Smooth muscle cell (in vitro differentiated cells): ENCODE results near the gene PPP1R16B. TPM values are rescaled to one million over a fixed set of nuclear protein-coding genes. Genes with fewer than 3 reads are reported as not detected.

Experiments
- DNase-seq: peaks from one replicate; lab custom pipeline; 2025; ENCODE audit not compliant: unreplicated experiment; lab: John Stamatoyannopoulos, UW
- H2AFZ ChIP-seq: fragments of 200-600 bp; sonication (generic); 2 replicates; pipeline ENCODE4 v1.6.0; 2016; ENCODE audit warnings: antibody characterized with exemption, low read depth, mild to moderate bottlenecking
- H3F3A ChIP-seq: fragments of 200-600 bp; sonication (generic); 2 replicates; pipeline ENCODE4 v1.6.0; 2017; ENCODE audit warnings: antibody characterized with exemption, low read depth
- H3K27ac ChIP-seq: fragments of 200-600 bp; sonication (generic); 2 replicates; pipeline ENCODE4 v1.5.1; 2016; ENCODE audit warnings: low read depth, mild to moderate bottlenecking
- H3K27me3 ChIP-seq: fragments of 200-600 bp; sonication (generic); 2 replicates; pipeline ENCODE4 v1.6.1; 2016; ENCODE audit warnings: low read depth, mild to moderate bottlenecking
- H3K36me3 ChIP-seq: fragments of 200-600 bp; sonication (generic); 2 replicates; pipeline ENCODE4 v1.5.1; 2016; ENCODE audit warnings: low read depth
- H3K4me1 ChIP-seq: fragments of 200-600 bp; sonication (generic); 2 replicates; pipeline ENCODE4 v1.5.1; 2016; ENCODE audit warnings: low read depth
- H3K4me2 ChIP-seq: fragments of 200-600 bp; sonication (generic); 2 replicates; pipeline ENCODE4 v1.6.0; 2016; ENCODE audit warnings: mild to moderate bottlenecking
- H3K4me3 ChIP-seq: fragments of 200-600 bp; sonication (generic); 2 replicates; pipeline ENCODE4 v1.5.1; 2016; ENCODE audit warnings: mild to moderate bottlenecking
- H3K79me2 ChIP-seq: fragments of 200-600 bp; sonication (generic); 2 replicates; pipeline ENCODE4 v1.6.0; 2016; ENCODE audit warnings: low read depth, mild to moderate bottlenecking
- H3K9ac ChIP-seq: fragments of 200-600 bp; sonication (generic); 2 replicates; pipeline ENCODE4 v1.6.0; 2016; ENCODE audit warnings: low read depth
- H3K9me3 ChIP-seq: fragments of 200-600 bp; sonication (generic); replicated peaks from 2 replicates; pipeline ENCODE4 v1.5.1; 2016; ENCODE audit warnings: low read depth
- H4K20me1 ChIP-seq: fragments of 200-600 bp; sonication (generic); 2 replicates; pipeline ENCODE4 v1.6.0; 2016; ENCODE audit warnings: low read depth
- CTCF ChIP-seq: fragments of 200-600 bp; sonication (generic); IDR thresholded peaks from 2 replicates; pipeline ENCODE4 v1.5.1; 2017; ENCODE audit warnings: borderline replicate concordance, mild to moderate bottlenecking, antibody characterized with exemption; ENCODE audit not compliant: insufficient read depth, poor library complexity, severe bottlenecking
- WGBS: methylation state at CpG from one replicate; pipeline ENCODE4 v1.1.7; 2016; ENCODE audit warnings: low lambda C conversion rate; 5-methylcytosine and 5-hydroxymethylcytosine counted together
- polyA plus RNA-seq: library from polyadenylated mRNA; unstranded; fragments of >200 nt; fragmentation: Nextera tagmentation; extraction: Ambion mirVana; gene quantifications from 2 replicates; pipeline ENCODE4 v1.2.1, GENCODE V29; 2016
- total RNA-seq: library from RNA; depleted of rRNA; stranded (reverse); fragments of >200 nt; gene quantifications from 2 replicates; pipeline ENCODE4 v1.2.3, GENCODE V29; 2014

The PPP1R16B gene
- total and polyA plus RNA-seq, 2 experiments from 2014 or later, result not detected

- TF ChIP-seq CTCF, result no peak
- no peaks in the 10 kb centered on the region for H4K20me1 ChIP-seq
- H3K36me3 ChIP-seq, result no peaks in the 10 kb centered on the region
- no peak overlapping the region for H3K4me2 ChIP-seq
- H2AFZ ChIP-seq, result no peak overlapping the region
- H3K4me3 ChIP-seq, result no peak overlapping the region
- no peak for DNase-seq
- H3F3A ChIP-seq, result no peaks in the 10 kb centered on the region
- no peaks in the 10 kb centered on the region for H3K9me3 ChIP-seq
- peaks cover 5% of the 10 kb centered on the region for H3K4me1 ChIP-seq
- peaks cover 36% of the 10 kb centered on the region for H3K79me2 ChIP-seq
- 40% methylated on average over 3 of the region's 3 CpGs for WGBS
- H3K27me3 ChIP-seq, result no peaks in the 10 kb centered on the region
- no peak overlapping the region for H3K27ac ChIP-seq
- no peak overlapping the region for H3K9ac ChIP-seq
These were observed 129.8 kb downstream of the PPP1R16B start for GRCh38 chr20:38935285-38935684.

- Histone ChIP-seq H3K4me3 (no peak overlapping the region), H3K36me3 (no peaks in the 10 kb centered on the region), H3K27me3 (no peaks in the 10 kb centered on the region), H3K27ac (no peak overlapping the region), H3K4me2 (no peak overlapping the region), H3K9ac (no peak overlapping the region), H4K20me1 (no peaks in the 10 kb centered on the region), H3K4me1 (peaks cover 5% of the 10 kb centered on the region), H3K79me2 (peaks cover 29% of the 10 kb centered on the region), H3F3A (no peaks in the 10 kb centered on the region), H2AFZ (no peak overlapping the region), H3K9me3 (no peaks in the 10 kb centered on the region)
- WGBS, result 76% methylated on average over 5 of the region's 5 CpGs
- DNase-seq, result no peak
- no peak for TF ChIP-seq CTCF
These were observed 130.5 kb downstream of the PPP1R16B start for GRCh38 chr20:38935967-38936407.

- no peak overlapping the region for H3K27ac ChIP-seq
- DNase-seq, result no peak
- H3K79me2 ChIP-seq, result peaks cover 25% of the 10 kb centered on the region
- H3F3A ChIP-seq, result no peaks in the 10 kb centered on the region
- no peaks in the 10 kb centered on the region for H3K27me3 ChIP-seq
- no peaks in the 10 kb centered on the region for H3K36me3 ChIP-seq
- 98% methylated on average over 5 of the region's 5 CpGs for WGBS
- H3K4me1 ChIP-seq, result peaks cover 5% of the 10 kb centered on the region
- H2AFZ ChIP-seq, result no peak overlapping the region
- no peak for TF ChIP-seq CTCF
- no peaks in the 10 kb centered on the region for H3K9me3 ChIP-seq
- no peak overlapping the region for H3K4me2 ChIP-seq
- H3K9ac ChIP-seq, result no peak overlapping the region
- no peaks in the 10 kb centered on the region for H4K20me1 ChIP-seq
- no peak overlapping the region for H3K4me3 ChIP-seq
These were observed 131.5 kb downstream of the PPP1R16B start for GRCh38 chr20:38937000-38937399.

GRCh38 chr20:38937978-38938473 lies 132.5 kb downstream of the PPP1R16B start:
- DNase-seq, result no peak
- Histone ChIP-seq H2AFZ (no peak overlapping the region), H3K27me3 (no peaks in the 10 kb centered on the region), H3F3A (no peaks in the 10 kb centered on the region), H3K4me3 (no peak overlapping the region), H4K20me1 (no peaks in the 10 kb centered on the region), H3K27ac (no peak overlapping the region), H3K9ac (no peak overlapping the region), H3K36me3 (no peaks in the 10 kb centered on the region), H3K9me3 (no peaks in the 10 kb centered on the region), H3K4me1 (no peaks in the 10 kb centered on the region), H3K4me2 (no peak overlapping the region), H3K79me2 (peaks cover 25% of the 10 kb centered on the region)
- TF ChIP-seq CTCF, result no peak
- WGBS, result 97% methylated on average over 7 of the region's 7 CpGs
